Retinal pigment epithelial cell (primary cell): ENCODE data around the gene PRDM8.

Experiments
- DNase-seq: peaks from one replicate; pipeline ENCODE4 v3.0.0-alpha.2; 2010; ENCODE audit warnings: low read depth
- H3K4me3 ChIP-seq: 2 replicates; pipeline ENCODE4 v1.5.1; 2011; ENCODE audit warnings: mild to moderate bottlenecking, low read length, control low read depth, moderate library complexity
- CTCF ChIP-seq: conservative IDR thresholded peaks from 2 replicates; pipeline ENCODE4 v1.5.1; 2011; ENCODE audit warnings: low read depth, low read length, control low read depth, inconsistent platforms

Gene PRDM8

GRCh38 chr4:80252427-80252826 is 55.1 kb downstream of the PRDM8 start:
- TF ChIP-seq CTCF, result no peak
- DNase-seq, result no peak
- H3K4me3 ChIP-seq, result no peak overlapping the region

- no peak overlapping the region for H3K4me3 ChIP-seq
- no peak for DNase-seq
- TF ChIP-seq CTCF, result no peak
Observed at GRCh38 chr4:80252953-80253352, 55.6 kb downstream of the PRDM8 start.

- no peak for TF ChIP-seq CTCF
- no peak overlapping the region for H3K4me3 ChIP-seq
- no peak for DNase-seq
Observed at GRCh38 chr4:80253510-80253909, 56.2 kb downstream of the PRDM8 start.
